ENCODE data around the gene RABGGTA.
A peak's percentile ranks its signal among the peaks of the same experiment; 100 is the strongest.

RABGGTA gene

GRCh38 chr14:24277071-24277470, 5.7 kb upstream of the RABGGTA start:
- Histone ChIP-seq H3K9ac (ENCODE audit: low read length) (peak overlapping the region; percentile 30), H3K27me3 (ENCODE audit: control insufficient read depth in 1 of 2, insufficient read depth in 1 of 2, low read length in 2 of 2) (no peaks in the 10 kb centered on the region), H3K4me1 (ENCODE audit: control insufficient read depth, insufficient read depth, low read depth, low read length) (no peaks in the 10 kb centered on the region), H3K79me1 (replicated peaks; ENCODE audit: low read length, poor library complexity, severe bottlenecking) (peaks cover 31% of the 10 kb centered on the region), H3K4me3 (ENCODE audit: insufficient read depth in 1 of 2, low read depth in 1 of 2, low read length in 2 of 2) (no peak overlapping the region), H2AFZ (ENCODE audit: low read depth, low read length) (no peak overlapping the region), H3K9me3 (ENCODE audit: control insufficient read depth, low read length) (no peaks in the 10 kb centered on the region), H3K23ac (ENCODE audit: low read length in 2 of 2) (no peak overlapping the region), H4K8ac (ENCODE audit: low read length) (no peak overlapping the region), H4K91ac (ENCODE audit: low read length) (no peak overlapping the region), H2BK15ac (ENCODE audit: low read depth, poor library complexity, severe bottlenecking) (no peak overlapping the region), H3K14ac (ENCODE audit: low read length in 2 of 2) (no peak overlapping the region), H3K36me3 (ENCODE audit: control insufficient read depth in 1 of 2, insufficient read depth in 2 of 2, low read depth in 1 of 2, low read length in 2 of 2) (no peaks in the 10 kb centered on the region), H2BK12ac (ENCODE audit: low read length in 2 of 2) (no peak overlapping the region), H3K27ac (ENCODE audit: low read length, poor library complexity, severe bottlenecking) (no peak overlapping the region), H3K18ac (ENCODE audit: low read depth in 1 of 2, low read length in 2 of 2) (no peak overlapping the region), H2BK5ac (ENCODE audit: low read depth, low read length, poor library complexity, severe bottlenecking) (no peak overlapping the region), H2BK120ac (ENCODE audit: low read depth, low read length) (no peak overlapping the region), H3K4ac (ENCODE audit: low read depth in 1 of 2, low read length in 2 of 2) (no peak overlapping the region), H2AK5ac (ENCODE audit: low read length, severe bottlenecking) (no peak overlapping the region), H3K4me2 (ENCODE audit: low read length, poor library complexity, severe bottlenecking) (no peak overlapping the region)
- WGBS: 94% methylated on average over 6 of the region's 6 CpGs
- DNase-seq: no peak

GRCh38 chr14:24274101-24274543, 2.7 kb upstream of the RABGGTA start:
- Histone ChIP-seq H2BK15ac (ENCODE audit: low read depth, poor library complexity, severe bottlenecking) (no peak overlapping the region), H3K79me1 (replicated peaks; ENCODE audit: low read length, poor library complexity, severe bottlenecking) (peaks cover 41% of the 10 kb centered on the region), H2BK5ac (ENCODE audit: low read depth, low read length, poor library complexity, severe bottlenecking) (no peak overlapping the region), H2BK12ac (ENCODE audit: low read length in 2 of 2) (no peak overlapping the region), H3K4ac (ENCODE audit: low read depth in 1 of 2, low read length in 2 of 2) (no peak overlapping the region), H3K9me3 (ENCODE audit: control insufficient read depth, low read length) (no peaks in the 10 kb centered on the region), H3K4me2 (ENCODE audit: low read length, poor library complexity, severe bottlenecking) (no peak overlapping the region), H3K27me3 (ENCODE audit: control insufficient read depth in 1 of 2, insufficient read depth in 1 of 2, low read length in 2 of 2) (no peaks in the 10 kb centered on the region), H3K27ac (ENCODE audit: low read length, poor library complexity, severe bottlenecking) (no peak overlapping the region), H3K9ac (ENCODE audit: low read length) (no peak overlapping the region), H2AK5ac (ENCODE audit: low read length, severe bottlenecking) (no peak overlapping the region), H3K4me3 (ENCODE audit: insufficient read depth in 1 of 2, low read depth in 1 of 2, low read length in 2 of 2) (no peak overlapping the region), H4K8ac (ENCODE audit: low read length) (no peak overlapping the region), H3K18ac (ENCODE audit: low read depth in 1 of 2, low read length in 2 of 2) (no peak overlapping the region), H3K14ac (ENCODE audit: low read length in 2 of 2) (no peak overlapping the region), H4K91ac (ENCODE audit: low read length) (no peak overlapping the region), H2BK120ac (ENCODE audit: low read depth, low read length) (no peak overlapping the region), H3K23ac (ENCODE audit: low read length in 2 of 2) (no peak overlapping the region), H3K36me3 (ENCODE audit: control insufficient read depth in 1 of 2, insufficient read depth in 2 of 2, low read depth in 1 of 2, low read length in 2 of 2) (peaks cover 12 to 13% of the 10 kb centered on the region in 2 experiments), H3K4me1 (ENCODE audit: control insufficient read depth, insufficient read depth, low read depth, low read length) (peaks cover 6% of the 10 kb centered on the region), H2AFZ (ENCODE audit: low read depth, low read length) (no peak overlapping the region)
- DNase-seq: no peak
- 91% methylated on average over 3 of the region's 3 CpGs for WGBS

- H3K4me3 ChIP-seq (ENCODE audit: insufficient read depth in 1 of 2, low read depth in 1 of 2, low read length in 2 of 2): no peak overlapping the region
- no peak overlapping the region for H3K9ac ChIP-seq (ENCODE audit: low read length)
- peaks cover 18 to 19% of the 10 kb centered on the region in 2 experiments for H3K36me3 ChIP-seq (ENCODE audit: control insufficient read depth in 1 of 2, insufficient read depth in 2 of 2, low read depth in 1 of 2, low read length in 2 of 2)
- no peaks in the 10 kb centered on the region for H3K27me3 ChIP-seq (ENCODE audit: control insufficient read depth in 1 of 2, insufficient read depth in 1 of 2, low read length in 2 of 2)
- H2AFZ ChIP-seq (ENCODE audit: low read depth, low read length): no peak overlapping the region
- H3K27ac ChIP-seq (ENCODE audit: low read length, poor library complexity, severe bottlenecking): no peak overlapping the region
- no peak overlapping the region for H4K91ac ChIP-seq (ENCODE audit: low read length)
- peaks cover 6% of the 10 kb centered on the region for H3K4me1 ChIP-seq (ENCODE audit: control insufficient read depth, insufficient read depth, low read depth, low read length)
- 100% methylated on average over 2 of the region's 3 CpGs for WGBS
- H3K14ac ChIP-seq (ENCODE audit: low read length in 2 of 2): no peak overlapping the region
- H2AK5ac ChIP-seq (ENCODE audit: low read length, severe bottlenecking): no peak overlapping the region
- no peak overlapping the region for H3K18ac ChIP-seq (ENCODE audit: low read depth in 1 of 2, low read length in 2 of 2)
- H3K4me2 ChIP-seq (ENCODE audit: low read length, poor library complexity, severe bottlenecking): no peak overlapping the region
- H2BK5ac ChIP-seq (ENCODE audit: low read depth, low read length, poor library complexity, severe bottlenecking): no peak overlapping the region
- no peak for DNase-seq
- H3K79me1 ChIP-seq (replicated peaks; ENCODE audit: low read length, poor library complexity, severe bottlenecking): peaks cover 44% of the 10 kb centered on the region
- no peak overlapping the region for H3K4ac ChIP-seq (ENCODE audit: low read depth in 1 of 2, low read length in 2 of 2)
- no peak overlapping the region for H4K8ac ChIP-seq (ENCODE audit: low read length)
- no peak overlapping the region for H2BK12ac ChIP-seq (ENCODE audit: low read length in 2 of 2)
- H3K9me3 ChIP-seq (ENCODE audit: control insufficient read depth, low read length): no peaks in the 10 kb centered on the region
- H2BK120ac ChIP-seq (ENCODE audit: low read depth, low read length): no peak overlapping the region
- H2BK15ac ChIP-seq (ENCODE audit: low read depth, poor library complexity, severe bottlenecking): no peak overlapping the region
- H3K23ac ChIP-seq (ENCODE audit: low read length in 2 of 2): no peak overlapping the region
Observed at GRCh38 chr14:24273422-24273998, 2.1 kb upstream of the RABGGTA start.

GRCh38 chr14:24272467-24272866, 1.1 kb upstream of the RABGGTA start:
- Histone ChIP-seq H3K4me1 (ENCODE audit: control insufficient read depth, insufficient read depth, low read depth, low read length) (peaks cover 6% of the 10 kb centered on the region), H3K9ac (ENCODE audit: low read length) (no peak overlapping the region), H4K8ac (ENCODE audit: low read length) (no peak overlapping the region), H3K36me3 (ENCODE audit: control insufficient read depth in 1 of 2, insufficient read depth in 2 of 2, low read depth in 1 of 2, low read length in 2 of 2) (peaks cover 28 to 29% of the 10 kb centered on the region in 2 experiments), H3K27me3 (ENCODE audit: control insufficient read depth in 1 of 2, insufficient read depth in 1 of 2, low read length in 2 of 2) (no peaks in the 10 kb centered on the region), H4K91ac (ENCODE audit: low read length) (no peak overlapping the region), H2BK12ac (ENCODE audit: low read length in 2 of 2) (no peak overlapping the region), H3K9me3 (ENCODE audit: control insufficient read depth, low read length) (no peaks in the 10 kb centered on the region), H2AFZ (ENCODE audit: low read depth, low read length) (no peak overlapping the region), H3K23ac (ENCODE audit: low read length in 2 of 2) (no peak overlapping the region), H3K27ac (ENCODE audit: low read length, poor library complexity, severe bottlenecking) (no peak overlapping the region), H2BK15ac (ENCODE audit: low read depth, poor library complexity, severe bottlenecking) (no peak overlapping the region), H3K18ac (ENCODE audit: low read depth in 1 of 2, low read length in 2 of 2) (no peak overlapping the region), H2AK5ac (ENCODE audit: low read length, severe bottlenecking) (no peak overlapping the region), H2BK120ac (ENCODE audit: low read depth, low read length) (no peak overlapping the region), H2BK5ac (ENCODE audit: low read depth, low read length, poor library complexity, severe bottlenecking) (no peak overlapping the region), H3K4me3 (ENCODE audit: insufficient read depth in 1 of 2, low read depth in 1 of 2, low read length in 2 of 2) (no peak overlapping the region), H3K4ac (ENCODE audit: low read depth in 1 of 2, low read length in 2 of 2) (no peak overlapping the region), H3K14ac (ENCODE audit: low read length in 2 of 2) (no peak overlapping the region), H3K79me1 (replicated peaks; ENCODE audit: low read length, poor library complexity, severe bottlenecking) (peaks cover 42% of the 10 kb centered on the region), H3K4me2 (ENCODE audit: low read length, poor library complexity, severe bottlenecking) (no peak overlapping the region)
- no peak for DNase-seq
- WGBS: 97% methylated on average over 2 of the region's 2 CpGs

Data from mesenchymal stem cell (in vitro differentiated cells and primary cell).